ENCODE data around the gene PPP1R17.
A peak's percentile ranks its signal among the peaks of the same experiment; 100 is the strongest.

Gene PPP1R17

GRCh38 chr7:31734456-31734855, 47.4 kb downstream of the PPP1R17 start:
- in situ Hi-C loops (cut with HindIII; ENCODE audit: low sequenced_read_pairs): no loop called here
- H3K4me3 ChIP-seq (ENCODE audit: low read depth, low read length): no peak overlapping the region
- no peak for DNase-seq (ENCODE audit: low read depth)
- TF ChIP-seq CTCF (IDR thresholded peaks at IDR 0.05; ENCODE audit: low read depth, low read length, missing control alignments): no peak

GRCh38 chr7:31735991-31736982, 49.3 kb downstream of the PPP1R17 start:
- TF ChIP-seq CTCF (IDR thresholded peaks at IDR 0.05; ENCODE audit: low read depth, low read length, missing control alignments): peak; percentile 92

GRCh38 chr7:31741852-31742251, 54.8 kb downstream of the PPP1R17 start:
- no peak overlapping the region for H3K4me3 ChIP-seq (ENCODE audit: low read depth, low read length)
- no peak for TF ChIP-seq CTCF (IDR thresholded peaks at IDR 0.05; ENCODE audit: low read depth, low read length, missing control alignments)
- DNase-seq (ENCODE audit: low read depth): no peak
- in situ Hi-C loops (cut with HindIII; ENCODE audit: low sequenced_read_pairs): loop anchor here (5.0 kb wide), 1 partner anchor 465 kb away; no protein-coding TSS in a partner anchor

More at GRCh38 chr7:31735991-31736982, 49.3 kb downstream of the PPP1R17 start:
- in situ Hi-C loops (cut with HindIII; ENCODE audit: low sequenced_read_pairs): no loop called here
- DNase-seq (ENCODE audit: low read depth): peak; percentile 55
- H3K4me3 ChIP-seq (ENCODE audit: low read depth, low read length): no peak overlapping the region

- in situ Hi-C loops (cut with HindIII; ENCODE audit: low sequenced_read_pairs): loop anchor here (5.0 kb wide), 1 partner anchor 463 kb away; no protein-coding TSS in a partner anchor
- TF ChIP-seq CTCF (IDR thresholded peaks at IDR 0.05; ENCODE audit: low read depth, low read length, missing control alignments): peak; percentile 79
- peak; percentile 74 for DNase-seq (ENCODE audit: low read depth)
- no peak overlapping the region for H3K4me3 ChIP-seq (ENCODE audit: low read depth, low read length)
Measured at GRCh38 chr7:31744294-31744874, 57.4 kb downstream of the PPP1R17 start.

- in situ Hi-C loops (cut with HindIII; ENCODE audit: low sequenced_read_pairs): no loop called here
- TF ChIP-seq CTCF (IDR thresholded peaks at IDR 0.05; ENCODE audit: low read depth, low read length, missing control alignments): no peak
- DNase-seq (ENCODE audit: low read depth): no peak
- H3K4me3 ChIP-seq (ENCODE audit: low read depth, low read length): no peak overlapping the region
Measured at GRCh38 chr7:31747553-31747952, 60.5 kb downstream of the PPP1R17 start.

- TF ChIP-seq CTCF (IDR thresholded peaks at IDR 0.05; ENCODE audit: low read depth, low read length, missing control alignments): no peak
- no peak for DNase-seq (ENCODE audit: low read depth)
- H3K4me3 ChIP-seq (ENCODE audit: low read depth, low read length): no peak overlapping the region
- in situ Hi-C loops (cut with HindIII; ENCODE audit: low sequenced_read_pairs): no loop called here
Measured at GRCh38 chr7:31748084-31748483, 61.1 kb downstream of the PPP1R17 start.
